ENCODE measurements around the gene MYT1.
"Not testable (repeated sequence)": the region's sequence is repeated elsewhere in the genome, so short reads cannot be mapped to it uniquely, and the experiment has no call there.

DNA sequence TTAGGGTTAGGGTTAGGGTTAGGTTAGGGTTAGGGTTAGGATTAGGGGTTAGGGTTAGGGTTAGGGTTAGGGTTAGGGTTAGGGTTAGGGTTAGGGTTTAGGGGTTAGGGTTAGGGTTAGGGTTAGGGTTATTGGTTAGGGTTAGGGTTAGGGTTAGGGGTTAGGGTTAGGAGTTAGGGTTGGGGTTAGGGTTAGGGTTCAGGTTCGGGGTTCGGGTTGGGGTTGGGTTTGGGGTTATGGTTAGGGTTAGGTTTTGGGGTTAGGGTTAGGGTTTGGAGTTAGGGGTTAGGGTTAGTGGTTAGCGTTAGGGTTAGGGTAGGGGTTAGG, 123.0 kb downstream of the MYT1 start:
- not testable (repeated sequence) for TF ChIP-seq POLR2AphosphoS5 (IDR thresholded peaks at IDR 0.05; ENCODE audit: low read depth); CTCF (IDR thresholded peaks at IDR 0.05; ENCODE audit: insufficient read depth, low read length); REST (IDR thresholded peaks at IDR 0.05; ENCODE audit: insufficient replicate concordance, low read depth); SPI1 (IDR thresholded peaks at IDR 0.05; ENCODE audit: borderline replicate concordance, low read depth); GABPA (IDR thresholded peaks at IDR 0.05; ENCODE audit: low read depth)
